Measurements from ENCODE around the gene ZNF333. TPM values are rescaled to one million over a fixed set of nuclear protein-coding genes. Genes with fewer than 3 reads are reported as not detected.
"Not testable (repeated sequence)": the region's sequence is repeated elsewhere in the genome, so short reads cannot be mapped to it uniquely, and the experiment has no call there.

Gene ZNF333
- total RNA-seq, 1 donor from 2014 or later: 9.0 TPM

DNA sequence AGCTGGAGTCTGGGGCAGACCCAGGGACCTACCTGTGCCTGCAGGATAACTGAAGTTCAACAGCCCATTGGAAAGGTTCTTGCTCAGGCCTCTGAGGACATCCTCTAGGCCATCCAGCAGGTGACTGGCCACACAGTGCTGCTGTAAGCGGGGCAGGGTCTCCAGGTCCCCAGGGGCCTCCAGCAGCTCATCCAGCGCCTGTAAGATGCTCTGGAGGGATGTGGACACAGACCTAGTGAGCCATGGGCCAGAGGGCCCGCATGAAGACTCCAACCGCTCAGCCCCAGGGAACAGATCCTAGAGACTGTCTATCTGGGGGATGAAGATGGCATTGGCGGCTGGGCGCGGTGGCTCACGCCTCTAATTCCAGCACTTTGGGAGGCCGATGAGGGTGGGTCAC, 74.6 kb downstream of the ZNF333 start:
- H3K27me3 ChIP-seq (ENCODE audit: control insufficient read depth, insufficient read depth, low read length): no peaks in the 10 kb centered on the region
- no peak overlapping the region for H3K4me3 ChIP-seq (ENCODE audit: low read depth, low read length)
- no peak for DNase-seq (ENCODE audit: low read depth)
- H3K36me3 ChIP-seq (ENCODE audit: control insufficient read depth, insufficient read depth, low read length): no peaks in the 10 kb centered on the region
- TF ChIP-seq CTCF (IDR thresholded peaks at IDR 0.05; ENCODE audit: insufficient read depth, low read length, poor library complexity, severe bottlenecking): no peak

GRCh38 chr19:14765403-14765802, 75.6 kb downstream of the ZNF333 start:
- H3K27me3 ChIP-seq (ENCODE audit: control insufficient read depth, insufficient read depth, low read length); H3K36me3 ChIP-seq (ENCODE audit: control insufficient read depth, insufficient read depth, low read length); DNase-seq (ENCODE audit: low read depth); H3K4me3 ChIP-seq (ENCODE audit: low read depth, low read length): not testable (repeated sequence)

GRCh38 chr19:14765841-14766240, 76.0 kb downstream of the ZNF333 start:
- H3K4me3 ChIP-seq (ENCODE audit: low read depth, low read length); H3K27me3 ChIP-seq (ENCODE audit: control insufficient read depth, insufficient read depth, low read length); H3K36me3 ChIP-seq (ENCODE audit: control insufficient read depth, insufficient read depth, low read length); DNase-seq (ENCODE audit: low read depth): not testable (repeated sequence)

- no peak for DNase-seq (ENCODE audit: low read depth)
- Histone ChIP-seq H3K36me3 (ENCODE audit: control insufficient read depth, insufficient read depth, low read length) (no peaks in the 10 kb centered on the region), H3K27me3 (ENCODE audit: control insufficient read depth, insufficient read depth, low read length) (no peaks in the 10 kb centered on the region), H3K4me3 (ENCODE audit: low read depth, low read length) (no peak overlapping the region)
- TF ChIP-seq CTCF (IDR thresholded peaks at IDR 0.05; ENCODE audit: insufficient read depth, low read length, poor library complexity, severe bottlenecking): no peak
Observed at GRCh38 chr19:14767466-14767971, 77.7 kb downstream of the ZNF333 start.

DNA sequence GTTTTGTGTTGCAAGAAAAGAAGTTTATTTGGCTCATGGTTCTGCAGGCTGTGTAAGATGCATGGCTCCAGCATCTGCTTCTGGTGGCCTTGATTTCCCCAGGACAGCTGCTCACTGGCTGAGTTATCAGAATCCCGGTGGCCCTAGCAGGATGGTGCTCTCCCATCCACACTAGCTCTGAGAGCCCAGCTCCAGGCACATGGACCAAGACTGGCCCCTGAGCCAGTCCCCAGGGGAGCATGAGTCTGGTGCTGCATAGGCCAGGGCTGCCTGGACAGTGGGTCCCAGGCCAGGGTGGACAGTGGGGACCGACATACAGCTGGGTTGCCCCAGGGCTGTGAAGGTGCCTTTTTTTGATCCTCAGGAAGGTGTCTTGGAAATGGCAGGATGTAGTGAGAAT, 78.2 kb downstream of the ZNF333 start:
- Histone ChIP-seq H3K4me3 (ENCODE audit: low read depth, low read length) (no peak overlapping the region), H3K27me3 (ENCODE audit: control insufficient read depth, insufficient read depth, low read length) (no peaks in the 10 kb centered on the region), H3K36me3 (ENCODE audit: control insufficient read depth, insufficient read depth, low read length) (no peaks in the 10 kb centered on the region)
- DNase-seq (ENCODE audit: low read depth): no peak
- no peak for TF ChIP-seq CTCF (IDR thresholded peaks at IDR 0.05; ENCODE audit: insufficient read depth, low read length, poor library complexity, severe bottlenecking)

- Histone ChIP-seq H3K36me3 (ENCODE audit: control insufficient read depth, insufficient read depth, low read length) (no peaks in the 10 kb centered on the region), H3K27me3 (ENCODE audit: control insufficient read depth, insufficient read depth, low read length) (no peaks in the 10 kb centered on the region), H3K4me3 (ENCODE audit: low read depth, low read length) (no peak overlapping the region)
- no peak for TF ChIP-seq CTCF (IDR thresholded peaks at IDR 0.05; ENCODE audit: insufficient read depth, low read length, poor library complexity, severe bottlenecking)
- DNase-seq (ENCODE audit: low read depth): no peak
Observed at GRCh38 chr19:14769201-14769600, 79.4 kb downstream of the ZNF333 start.

- no peak for TF ChIP-seq CTCF (IDR thresholded peaks at IDR 0.05; ENCODE audit: insufficient read depth, low read length, poor library complexity, severe bottlenecking)
- no peaks in the 10 kb centered on the region for H3K36me3 ChIP-seq (ENCODE audit: control insufficient read depth, insufficient read depth, low read length)
- no peak for DNase-seq (ENCODE audit: low read depth)
- no peak overlapping the region for H3K4me3 ChIP-seq (ENCODE audit: low read depth, low read length)
- no peaks in the 10 kb centered on the region for H3K27me3 ChIP-seq (ENCODE audit: control insufficient read depth, insufficient read depth, low read length)
Observed at GRCh38 chr19:14770136-14770535, 80.3 kb downstream of the ZNF333 start.
